HUES64 (cell line): ENCODE results near the gene ACTR8.

Source experiments
- H3K27ac ChIP-seq: 2 replicates; pipeline ENCODE4 v1.7.0; 2013; ENCODE audit warnings: low read depth, low read length, inconsistent platforms
- H3K27me3 ChIP-seq: 2 replicates; pipeline ENCODE4 v1.6.1; 2013; ENCODE audit warnings: mild to moderate bottlenecking, low read length; ENCODE audit not compliant: insufficient read depth
- H3K36me3 ChIP-seq: 2 replicates; pipeline ENCODE4 v1.6.1; 2013; ENCODE audit warnings: mild to moderate bottlenecking, low read length; ENCODE audit not compliant: insufficient read depth
- H3K4me1 ChIP-seq: 2 replicates; pipeline ENCODE4 v1.6.1; 2013; ENCODE audit warnings: mild to moderate bottlenecking, low read length, moderate library complexity; ENCODE audit not compliant: insufficient read depth
- H3K4me3 ChIP-seq: 2 replicates; pipeline ENCODE4 v1.5.1; 2013; ENCODE audit warnings: mild to moderate bottlenecking, low read length, moderate library complexity
- H3K9ac ChIP-seq: 2 replicates; pipeline ENCODE4 v1.6.1; 2013; ENCODE audit warnings: mild to moderate bottlenecking, low read depth, low read length
- H3K9me3 ChIP-seq: 2 replicates; pipeline ENCODE4 v1.6.1; 2013; ENCODE audit warnings: low read depth, low read length; ENCODE audit not compliant: insufficient read depth
- WGBS: fragments of 150-250, 120-280 bp; methylation state at CpG from one replicate; pipeline ENCODE4 v1.1.7; 2013; ENCODE audit warnings: missing lambda C conversion rate; 5-methylcytosine and 5-hydroxymethylcytosine counted together

ACTR8 gene

DNA sequence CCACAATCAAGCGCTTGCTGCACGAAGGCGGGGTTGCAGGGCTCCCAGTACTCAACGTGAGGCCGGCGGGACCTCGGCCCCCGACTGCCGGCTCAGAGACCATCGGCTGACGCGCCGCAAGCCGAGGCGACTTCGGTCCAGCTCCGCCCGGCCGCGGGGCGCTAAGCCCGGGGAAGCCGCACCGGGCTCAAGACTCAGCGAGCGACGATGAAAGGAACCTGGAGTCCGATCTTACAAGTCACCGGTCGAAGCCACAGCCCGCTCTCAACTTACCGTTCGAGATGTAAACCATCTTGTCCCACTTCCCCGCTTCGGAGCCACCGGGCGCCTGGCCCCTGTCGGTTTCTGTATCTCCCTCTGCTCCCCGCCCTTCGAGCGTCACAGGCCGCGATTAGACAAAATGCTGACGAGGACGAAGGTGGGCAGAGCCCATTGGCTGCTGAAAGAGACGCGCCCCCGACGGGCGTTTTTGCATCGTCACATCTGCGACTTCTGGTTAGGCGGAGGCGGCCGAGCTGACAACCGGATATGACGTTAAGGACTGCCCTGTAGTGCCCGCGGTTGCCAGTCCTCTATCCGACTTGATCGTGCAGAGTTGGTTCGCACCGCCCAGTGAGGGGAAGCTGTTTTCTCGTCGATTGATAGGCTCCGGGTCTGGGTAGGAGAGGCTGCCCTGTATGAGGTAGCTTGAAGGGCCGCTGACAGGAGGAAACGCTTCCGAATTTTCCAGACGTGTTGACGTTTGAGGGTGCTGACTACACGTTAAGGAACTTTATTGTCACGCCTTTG lies 9.7 kb upstream of the ACTR8 start, which contains the start of gene SELENOK:
Gene SELENOK, minus strand, starts transcription at position 363 of the 789 bp plus-strand sequence.
- H3K4me1 ChIP-seq: peaks cover 11% of the 10 kb centered on the region; the same call in 1 of the 2 replicates
- H3K4me3 ChIP-seq: peak within 1 kb of the TSS; percentile 92
- H3K36me3 ChIP-seq: peaks cover 14% of the 10 kb centered on the region
- peaks cover 26% of the 10 kb centered on the region; the same call in 1 of the 2 replicates for H3K27me3 ChIP-seq
- no peaks in the 10 kb centered on the region for H3K9me3 ChIP-seq
- peak within 1 kb of the TSS; percentile 76 for H3K9ac ChIP-seq
- WGBS: under 1% methylated on average over 73 of the region's 73 CpGs
- H3K27ac ChIP-seq: peak within 1 kb of the TSS; percentile 78

DNA sequence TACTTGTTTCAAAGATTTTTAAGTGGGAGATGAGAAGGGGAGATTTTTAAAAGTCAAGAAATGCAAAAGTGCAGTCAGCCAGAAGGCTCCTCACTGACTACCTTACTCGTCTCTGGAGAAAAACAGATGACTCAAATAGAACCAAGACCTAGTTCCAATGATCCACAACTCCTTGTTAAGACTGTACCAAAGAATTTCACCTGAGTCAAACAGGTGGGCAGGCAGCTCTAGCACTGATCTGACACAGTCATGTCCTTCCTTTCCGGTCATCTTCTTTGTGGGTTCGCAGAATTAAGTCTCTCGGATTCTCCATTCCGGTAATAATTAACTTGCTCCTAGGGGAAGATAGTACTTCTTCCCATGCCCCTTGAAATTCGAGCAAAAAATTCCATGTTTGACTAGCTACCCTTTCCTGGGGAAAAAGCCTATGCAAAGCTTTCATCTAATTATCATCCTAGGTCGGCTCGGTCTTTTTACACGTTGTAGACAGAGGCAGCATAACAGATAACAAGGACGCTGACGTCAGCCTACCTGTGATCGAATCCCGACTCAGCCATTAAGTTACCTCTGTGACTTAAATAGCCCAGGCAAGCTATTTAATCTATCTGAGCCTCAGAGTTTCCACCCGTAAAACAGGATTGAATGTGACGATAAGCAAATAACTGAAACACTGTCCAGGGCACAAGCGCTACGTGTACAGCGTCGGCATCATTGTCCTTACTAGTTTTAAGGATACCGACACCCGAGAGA lies 8.9 kb upstream of the ACTR8 start:
- Histone ChIP-seq H3K4me1 (peaks cover 11% of the 10 kb centered on the region; the same call in 1 of the 2 replicates), H3K4me3 (peak overlapping the region; percentile 92), H3K36me3 (peaks cover 20% of the 10 kb centered on the region), H3K9ac (peak overlapping the region; percentile 76), H3K27me3 (peaks cover 19% of the 10 kb centered on the region; the same call in 1 of the 2 replicates), H3K9me3 (no peaks in the 10 kb centered on the region), H3K27ac (peak overlapping the region; percentile 78; the same call in 1 of the 2 replicates)
- 9% methylated on average over 21 of the region's 21 CpGs for WGBS

DNA sequence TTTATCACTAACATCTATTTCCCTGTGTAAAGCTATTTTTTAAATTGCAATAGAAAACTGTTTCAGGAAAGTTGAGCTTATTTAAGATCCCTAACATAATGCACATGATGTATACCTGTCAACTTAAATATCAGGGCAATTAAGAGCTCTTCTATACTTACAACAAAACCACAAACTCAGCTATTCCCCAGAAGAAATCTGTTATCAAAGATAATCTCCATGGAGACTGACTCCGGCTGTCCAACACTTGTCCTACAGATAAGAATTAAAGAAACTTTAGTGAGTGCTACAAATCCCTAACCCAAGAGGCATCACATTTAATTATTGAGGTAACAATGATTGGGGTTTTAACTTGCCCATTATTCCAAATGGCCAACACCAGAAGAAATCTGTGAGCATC lies 6.3 kb upstream of the ACTR8 start:
- H3K36me3 ChIP-seq: peaks cover 39% of the 10 kb centered on the region
- WGBS: 100% methylated on average over 1 of the region's 1 CpG

DNA sequence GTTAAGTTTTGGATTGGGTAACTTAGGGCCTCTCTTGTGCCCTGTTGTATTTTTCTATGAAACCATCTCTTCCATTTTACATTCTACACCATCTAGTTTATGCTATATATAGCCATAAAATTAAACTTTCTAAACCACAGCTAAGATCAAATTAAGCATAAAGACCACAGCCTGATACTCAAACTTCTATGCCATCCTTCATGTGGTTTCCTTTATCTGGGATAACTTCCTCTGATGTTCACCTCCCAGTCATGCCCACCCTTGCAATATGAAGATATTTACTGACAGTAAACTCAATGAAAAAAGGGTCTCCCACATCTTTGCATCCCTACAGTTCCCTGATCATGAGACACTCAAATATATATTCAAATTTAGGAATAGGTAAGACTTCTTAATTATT lies 5.5 kb upstream of the ACTR8 start:
- Histone ChIP-seq H3K9ac (no peak overlapping the region), H3K9me3 (no peaks in the 10 kb centered on the region), H3K27ac (no peak overlapping the region), H3K27me3 (no peaks in the 10 kb centered on the region), H3K4me3 (no peak overlapping the region), H3K36me3 (peaks cover 39% of the 10 kb centered on the region), H3K4me1 (peaks cover 9% of the 10 kb centered on the region; the same call in 1 of the 2 replicates)

More for the DNA sequence above, 6.3 kb upstream of the ACTR8 start:
- H3K27ac ChIP-seq: no peak overlapping the region
- no peaks in the 10 kb centered on the region for H3K27me3 ChIP-seq
- peaks cover 11% of the 10 kb centered on the region; the same call in 1 of the 2 replicates for H3K4me1 ChIP-seq
- H3K4me3 ChIP-seq: no peak overlapping the region
- no peak overlapping the region for H3K9ac ChIP-seq
- no peaks in the 10 kb centered on the region for H3K9me3 ChIP-seq

DNA sequence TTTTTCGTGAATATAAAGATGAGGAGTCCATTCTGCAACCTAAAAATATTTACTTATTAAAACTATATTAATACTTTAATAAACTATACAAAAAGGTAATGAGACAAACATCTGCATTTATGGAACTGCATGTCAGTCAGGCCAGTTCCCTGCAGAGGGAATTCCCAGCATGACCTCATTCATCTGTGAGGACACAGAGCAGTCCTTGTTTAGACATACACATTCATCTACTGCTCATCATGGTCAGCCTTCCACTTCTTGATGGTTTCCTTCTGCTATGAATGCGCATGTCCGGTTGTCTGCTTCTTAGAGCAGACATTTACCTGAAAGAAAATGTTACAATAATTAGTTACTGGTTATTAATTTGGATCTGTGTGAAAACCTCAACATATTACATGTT lies 3.3 kb upstream of the ACTR8 start:
- peaks cover 7% of the 10 kb centered on the region for H3K4me1 ChIP-seq
- H3K4me3 ChIP-seq: no peak overlapping the region
- no peaks in the 10 kb centered on the region for H3K27me3 ChIP-seq
- H3K36me3 ChIP-seq: peaks cover 39% of the 10 kb centered on the region
- no CpG with 5 or more reads among the region's 3 CpGs for WGBS
- no peak overlapping the region for H3K9ac ChIP-seq
- H3K9me3 ChIP-seq: no peaks in the 10 kb centered on the region
- H3K27ac ChIP-seq: no peak overlapping the region

DNA sequence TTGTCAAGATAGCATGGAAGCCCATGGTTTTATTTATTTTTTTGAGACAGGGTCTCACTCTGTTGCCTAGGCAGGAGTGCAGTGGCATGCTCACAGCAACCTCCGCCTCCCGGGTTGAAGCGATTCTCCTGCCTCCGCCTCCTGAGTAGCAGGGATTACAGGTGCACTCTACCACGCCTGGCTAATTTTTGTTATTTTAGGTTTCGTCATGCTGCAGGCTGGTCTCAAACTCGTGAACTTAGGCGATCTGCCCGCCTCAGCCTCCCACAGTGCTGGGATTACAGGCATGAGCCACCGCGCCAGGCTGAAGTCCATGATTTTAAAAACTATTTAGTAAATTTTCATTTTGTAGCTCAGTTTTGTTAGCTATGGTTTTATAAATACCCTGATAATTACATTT lies 2.7 kb upstream of the ACTR8 start:
- H3K27me3 ChIP-seq: no peaks in the 10 kb centered on the region
- H3K36me3 ChIP-seq: peaks cover 44% of the 10 kb centered on the region
- no peak overlapping the region for H3K27ac ChIP-seq
- peaks cover 7% of the 10 kb centered on the region for H3K4me1 ChIP-seq
- H3K9me3 ChIP-seq: no peaks in the 10 kb centered on the region
- no peak overlapping the region for H3K9ac ChIP-seq
- WGBS: 95% methylated on average over 11 of the region's 11 CpGs
- H3K4me3 ChIP-seq: no peak overlapping the region

DNA sequence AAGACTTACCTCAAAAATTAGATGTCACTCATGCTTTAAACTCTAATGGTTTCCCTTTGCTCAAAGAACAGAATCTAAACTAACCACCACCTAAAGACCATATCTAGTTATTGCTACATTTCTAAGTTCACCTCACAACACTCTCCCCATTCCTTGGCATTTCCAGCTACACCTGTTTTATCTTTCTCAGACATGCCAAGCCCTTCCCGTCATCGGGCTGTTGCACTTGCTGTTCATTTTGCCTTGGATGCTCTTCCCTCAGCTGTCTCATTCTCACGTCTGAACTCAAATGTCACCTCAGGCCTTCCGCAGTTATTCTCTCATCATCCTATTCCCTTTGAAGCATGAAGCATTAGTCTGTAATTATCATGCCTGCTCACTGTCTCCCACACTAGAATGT lies 1.1 kb upstream of the ACTR8 start:
- peaks cover 58% of the 10 kb centered on the region for H3K36me3 ChIP-seq
- no peak overlapping the region for H3K9ac ChIP-seq
- no peak overlapping the region for H3K27ac ChIP-seq
- H3K4me1 ChIP-seq: peaks cover 7% of the 10 kb centered on the region
- 94% methylated on average over 4 of the region's 4 CpGs for WGBS
- no peaks in the 10 kb centered on the region for H3K27me3 ChIP-seq
- no peaks in the 10 kb centered on the region for H3K9me3 ChIP-seq
- no peak overlapping the region for H3K4me3 ChIP-seq

DNA sequence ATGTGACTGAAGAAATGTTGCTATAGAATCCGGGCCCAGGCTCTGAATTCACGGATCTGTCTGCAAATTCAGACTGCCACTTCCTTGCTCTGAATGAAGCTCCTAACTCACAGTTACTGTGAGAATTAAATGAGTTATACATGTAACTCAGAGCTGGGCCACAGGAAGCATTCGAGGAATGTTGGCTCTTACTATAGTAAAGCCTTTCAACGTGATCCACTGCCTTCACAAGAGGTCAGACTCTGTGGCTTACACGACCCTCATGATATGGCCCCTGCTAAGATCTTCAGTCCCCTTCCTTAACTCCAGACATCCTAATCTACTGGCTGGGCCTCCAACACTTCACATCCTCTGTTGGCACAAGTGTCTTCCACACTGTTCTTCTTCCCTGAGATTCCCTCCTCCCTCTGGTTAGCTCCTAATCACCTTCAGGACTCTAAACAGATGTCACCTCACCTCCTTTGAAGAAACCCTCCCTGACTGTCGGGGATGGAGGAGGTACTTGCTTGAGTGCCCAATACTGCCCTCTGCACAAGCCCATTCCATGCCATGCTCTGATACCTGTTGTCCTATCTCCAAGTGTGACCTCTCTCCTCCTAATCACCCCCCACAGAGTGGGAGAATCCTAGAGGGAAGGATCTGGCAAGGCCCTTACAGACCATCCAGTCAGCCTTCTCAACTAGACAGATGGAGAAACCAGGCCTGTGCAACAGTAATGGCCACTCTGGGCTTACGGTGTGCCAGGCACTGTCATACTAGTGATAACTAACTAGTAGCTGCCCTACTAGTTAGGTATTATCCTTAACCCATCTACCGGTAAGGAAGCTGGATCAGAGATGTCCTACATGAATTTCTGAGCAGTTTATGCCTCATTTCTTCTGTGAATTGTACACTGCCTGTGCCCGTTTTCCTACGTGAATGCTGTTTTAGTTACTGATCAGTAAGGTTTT lies 1.3 kb downstream of the ACTR8 start:
- Histone ChIP-seq H3K36me3 (peaks cover 61% of the 10 kb centered on the region), H3K9ac (peak overlapping the region; percentile 94), H3K4me1 (peaks cover 7% of the 10 kb centered on the region), H3K27ac (no peak overlapping the region), H3K4me3 (peak overlapping the region; percentile 88), H3K9me3 (no peaks in the 10 kb centered on the region), H3K27me3 (no peaks in the 10 kb centered on the region)
- 81% methylated on average over 10 of the region's 10 CpGs for WGBS

DNA sequence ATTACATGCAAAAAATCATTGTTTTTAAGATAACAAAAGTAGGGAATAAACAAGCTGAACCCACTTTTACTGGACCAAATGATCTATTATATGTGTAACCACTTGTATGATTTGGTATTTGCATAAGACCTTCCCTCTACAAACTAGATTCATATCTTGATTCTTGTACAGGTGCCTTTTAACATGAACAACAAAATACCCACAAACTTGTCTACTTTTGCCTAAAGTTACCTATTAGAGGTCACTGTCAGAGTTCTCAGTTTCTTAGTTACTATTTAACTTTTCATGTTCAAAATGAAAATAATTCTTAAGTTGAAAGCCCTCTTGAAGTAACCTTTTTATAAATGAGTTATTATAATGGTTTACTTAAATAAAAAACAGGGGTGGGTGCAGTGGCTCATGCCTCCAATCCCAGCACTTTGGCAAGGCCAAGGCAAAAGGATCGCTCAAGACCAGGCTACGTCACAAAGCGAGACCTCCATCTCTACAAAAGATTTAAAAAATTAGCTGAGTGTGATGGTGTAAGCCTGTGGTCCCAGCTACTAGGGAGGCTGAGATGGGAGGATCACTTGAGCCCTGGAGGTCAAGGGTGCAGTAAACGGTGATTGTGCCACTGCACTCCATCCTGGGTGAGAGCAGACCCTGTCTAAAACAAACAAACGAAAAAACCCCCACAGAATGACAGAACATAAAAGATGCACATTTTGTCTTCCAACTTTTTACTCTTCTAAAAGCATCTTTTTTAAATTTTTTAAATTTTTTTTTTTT lies 16.0 kb downstream of the ACTR8 start:
- H3K36me3 ChIP-seq: peaks cover 90% of the 10 kb centered on the region
- WGBS: 91% methylated on average over 5 of the region's 5 CpGs

DNA sequence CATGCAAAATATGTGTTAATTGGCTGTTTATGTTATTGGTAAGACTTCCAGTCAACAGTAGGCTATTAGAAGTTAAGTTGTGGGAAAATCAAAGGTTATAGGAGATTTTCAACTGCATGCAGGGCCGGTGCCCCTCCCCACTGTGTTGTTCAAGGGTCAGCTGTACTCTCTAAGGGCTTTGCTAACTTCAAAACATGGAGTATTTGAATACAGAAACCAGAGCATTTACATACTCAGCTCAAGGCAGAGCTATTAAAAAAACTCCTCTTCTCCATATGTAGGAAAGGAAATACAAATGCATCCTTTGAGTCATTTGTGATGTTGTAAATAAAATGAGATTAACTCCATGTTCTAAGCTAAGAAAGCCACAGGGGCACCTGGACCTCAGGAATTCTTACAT lies 18.8 kb downstream of the ACTR8 start:
- Histone ChIP-seq H3K4me3 (no peak overlapping the region), H3K27ac (no peak overlapping the region), H3K36me3 (peaks cover 88% of the 10 kb centered on the region), H3K4me1 (no peaks in the 10 kb centered on the region), H3K9ac (no peak overlapping the region), H3K9me3 (no peaks in the 10 kb centered on the region), H3K27me3 (no peaks in the 10 kb centered on the region)
- 96% methylated on average over 1 of the region's 1 CpG for WGBS

More for the DNA sequence above, 16.0 kb downstream of the ACTR8 start:
- no peaks in the 10 kb centered on the region for H3K4me1 ChIP-seq
- no peaks in the 10 kb centered on the region for H3K27me3 ChIP-seq
- H3K27ac ChIP-seq: no peak overlapping the region
- no peak overlapping the region for H3K4me3 ChIP-seq
- H3K9ac ChIP-seq: no peak overlapping the region
- no peaks in the 10 kb centered on the region for H3K9me3 ChIP-seq
